ENCODE data around the gene PLA2G4A.
A peak's percentile ranks its signal among the peaks of the same experiment; 100 is the strongest.

Gene PLA2G4A

DNA sequence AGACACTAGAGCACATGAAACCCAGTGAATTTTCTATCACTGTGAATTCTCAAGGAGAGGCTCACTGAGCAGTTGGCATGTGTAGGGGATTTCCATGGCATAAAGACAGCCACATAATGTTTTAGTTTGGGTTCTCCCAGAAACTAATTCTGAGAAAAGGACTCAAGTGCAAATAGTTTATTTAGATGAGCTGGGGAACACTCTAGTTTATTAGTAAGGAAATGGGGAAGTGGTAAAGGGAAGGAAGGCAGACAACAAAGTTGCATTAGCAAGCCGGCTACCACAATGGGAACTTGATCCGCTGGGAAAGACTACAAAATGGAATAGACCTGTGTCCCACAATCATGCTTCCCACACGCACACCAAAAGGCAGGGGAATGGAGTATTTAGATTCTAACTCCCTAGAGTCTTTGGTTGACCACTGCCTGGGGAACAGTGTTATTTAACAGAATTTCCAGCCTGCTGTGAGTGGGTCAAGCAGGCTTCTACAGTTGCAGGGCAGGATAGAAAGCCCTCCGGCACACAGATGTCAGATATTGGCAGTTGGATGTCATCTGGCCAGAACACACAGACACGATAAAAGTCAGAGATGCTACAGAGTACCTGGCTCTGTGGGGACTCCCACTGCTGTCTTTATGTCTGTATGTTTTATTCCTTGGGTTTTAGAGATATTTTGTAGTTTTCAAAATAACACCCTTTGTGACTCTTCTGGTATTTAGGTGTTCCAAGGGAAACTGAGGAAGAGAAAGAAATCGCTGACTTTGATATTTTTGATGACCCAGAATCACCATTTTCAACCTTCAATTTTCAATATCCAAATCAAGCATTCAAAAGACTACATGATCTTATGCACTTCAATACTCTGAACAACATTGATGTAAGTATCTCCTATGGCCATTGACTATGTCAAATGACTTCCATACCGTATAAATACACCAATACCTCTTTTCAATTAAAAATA, 150.1 kb downstream of the PLA2G4A start:
- DNase-seq: no peak

DNA sequence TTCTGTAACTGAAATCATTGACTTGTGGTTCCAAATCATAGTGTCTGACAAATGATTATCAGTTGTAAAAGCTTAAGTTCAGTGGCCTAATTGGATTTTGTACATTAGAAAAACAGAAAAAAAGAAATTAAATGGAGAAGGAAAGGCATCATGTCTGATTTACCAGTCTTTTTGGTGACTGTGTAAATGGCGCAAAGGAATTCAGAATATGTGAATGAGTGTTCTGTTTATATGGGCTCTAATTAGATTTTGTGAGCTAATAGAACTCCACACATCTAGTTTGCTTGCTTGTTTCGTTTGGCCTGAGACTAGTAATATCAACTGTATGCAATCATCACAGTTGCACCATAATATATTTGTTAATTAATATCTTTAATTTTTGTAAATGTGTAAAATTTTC, 151.7 kb downstream of the PLA2G4A start:
- DNase-seq: no peak

DNA sequence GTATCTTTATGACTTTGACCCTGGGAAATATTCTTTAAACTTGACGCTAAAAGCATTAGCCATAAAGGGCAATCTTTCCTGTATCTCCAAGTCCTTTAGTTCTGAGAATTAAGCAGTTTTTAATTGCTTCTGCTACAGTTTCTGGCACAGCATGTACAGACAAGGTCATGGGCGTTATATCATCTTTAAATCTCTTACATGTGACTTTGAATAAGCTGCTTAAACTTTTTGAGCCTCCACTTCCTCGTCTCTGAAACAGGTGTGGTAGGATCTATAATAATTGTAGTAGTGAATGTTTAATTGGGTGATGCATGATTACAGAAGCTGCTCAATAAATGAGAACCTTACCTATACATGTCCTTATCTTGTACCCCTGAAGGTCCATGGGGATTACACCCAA, 153.4 kb downstream of the PLA2G4A start:
- DNase-seq: no peak

DNA sequence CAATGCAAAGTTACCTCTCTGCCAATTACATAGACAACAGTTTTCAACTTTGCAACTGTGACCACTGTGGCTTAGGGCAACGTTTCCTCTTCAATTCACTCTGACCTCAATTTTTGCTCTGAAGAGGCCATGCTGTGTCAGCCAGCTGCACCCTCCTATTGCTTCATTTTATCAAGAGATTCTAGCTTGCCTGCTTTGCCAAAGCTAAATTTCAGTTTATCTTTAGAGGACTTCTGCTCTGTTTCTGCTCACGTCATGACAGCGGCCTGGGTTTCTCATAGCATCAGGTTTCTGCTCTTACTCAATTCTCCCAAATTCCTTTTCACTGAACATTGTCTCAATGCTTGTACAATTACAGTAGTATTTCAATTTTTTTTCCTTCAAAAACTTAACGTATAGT, 154.6 kb downstream of the PLA2G4A start:
- DNase-seq: no peak

DNA sequence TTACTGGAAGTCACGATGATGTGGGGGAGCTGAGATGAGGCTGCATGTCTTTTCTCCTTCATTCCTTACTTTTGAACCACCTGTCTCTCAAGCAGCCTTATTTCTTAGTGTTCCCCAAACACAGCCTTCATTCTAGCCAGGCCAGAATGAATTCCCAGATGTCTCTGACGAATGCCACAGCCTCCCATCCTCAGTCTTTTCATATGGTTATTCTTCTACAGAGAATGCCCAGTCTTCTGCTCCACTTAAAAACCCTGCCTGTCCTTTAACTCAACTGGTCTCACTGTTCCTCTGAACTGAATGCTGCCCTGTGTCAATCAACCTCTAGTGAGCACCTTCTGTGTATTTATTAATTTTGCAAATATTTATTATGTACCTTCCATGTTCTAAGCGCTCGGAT, 156.2 kb downstream of the PLA2G4A start:
- no peak for DNase-seq

DNA sequence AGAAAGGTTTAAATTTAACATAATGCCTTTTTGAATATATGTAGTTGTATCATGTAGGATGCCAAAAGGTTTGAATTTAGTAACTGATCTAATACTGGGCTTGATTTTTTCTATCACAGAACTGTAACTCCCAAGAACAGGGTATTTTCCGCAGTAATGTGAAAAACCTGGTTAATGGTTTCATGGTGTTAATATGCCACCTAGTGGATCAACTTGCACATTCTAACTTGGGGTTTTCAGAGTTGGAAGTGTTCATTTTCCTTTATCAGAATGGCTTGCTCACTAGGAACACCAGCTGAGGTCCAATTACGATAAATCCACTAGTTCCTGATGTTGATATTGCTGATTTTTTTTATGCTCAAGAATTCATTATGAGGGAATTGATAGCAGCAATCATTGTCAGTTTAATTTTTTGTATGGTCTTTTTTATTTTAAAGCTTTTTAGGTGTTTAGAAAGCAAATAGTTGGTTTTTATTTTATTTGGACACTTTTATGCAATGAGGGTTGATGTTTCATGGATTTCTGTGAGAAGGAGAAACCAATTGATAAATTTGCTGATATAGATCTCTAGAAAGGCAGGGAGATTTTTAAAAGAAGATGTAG, 157.2 kb downstream of the PLA2G4A start:
- DNase-seq: peak; percentile 26 to 67

DNA sequence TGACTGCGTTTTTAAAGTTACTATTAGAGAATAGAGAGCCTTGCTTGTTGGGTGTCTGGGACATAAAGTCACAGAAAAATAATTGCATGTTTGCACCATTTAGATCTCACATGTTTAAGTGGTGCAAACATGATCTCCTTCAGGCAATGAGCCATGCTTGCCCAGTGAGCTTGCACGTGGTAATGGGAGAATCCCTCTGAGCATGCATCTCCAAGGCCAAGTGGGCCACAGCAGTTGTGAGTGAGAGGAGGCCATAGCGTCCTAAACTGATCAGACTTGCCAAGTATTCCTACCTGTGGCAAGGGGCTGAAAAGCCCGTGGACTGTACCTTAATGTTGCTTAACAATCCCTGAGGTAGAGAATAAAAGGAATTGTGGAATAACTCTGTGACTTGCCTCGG, 158.3 kb downstream of the PLA2G4A start:
- DNase-seq: no peak

DNA sequence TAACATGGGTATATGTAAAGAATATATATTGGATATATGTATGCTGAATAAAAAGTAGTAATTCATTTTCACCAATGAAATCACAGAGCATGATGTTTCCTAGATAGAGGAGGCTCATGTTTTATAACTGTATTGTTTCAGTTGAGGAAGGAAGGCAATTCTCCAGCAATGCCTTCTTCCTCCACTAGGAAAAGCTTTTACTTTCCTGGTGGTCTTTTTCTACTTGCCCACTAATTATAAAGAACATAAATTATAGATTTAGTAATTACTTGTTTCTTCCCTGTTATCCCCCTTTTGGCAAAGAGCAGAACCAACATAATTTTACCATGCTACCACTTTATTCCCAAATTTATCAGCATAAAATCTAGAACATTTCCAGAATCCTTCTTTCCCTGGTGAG, 159.0 kb downstream of the PLA2G4A start:
- DNase-seq: no peak

DNA sequence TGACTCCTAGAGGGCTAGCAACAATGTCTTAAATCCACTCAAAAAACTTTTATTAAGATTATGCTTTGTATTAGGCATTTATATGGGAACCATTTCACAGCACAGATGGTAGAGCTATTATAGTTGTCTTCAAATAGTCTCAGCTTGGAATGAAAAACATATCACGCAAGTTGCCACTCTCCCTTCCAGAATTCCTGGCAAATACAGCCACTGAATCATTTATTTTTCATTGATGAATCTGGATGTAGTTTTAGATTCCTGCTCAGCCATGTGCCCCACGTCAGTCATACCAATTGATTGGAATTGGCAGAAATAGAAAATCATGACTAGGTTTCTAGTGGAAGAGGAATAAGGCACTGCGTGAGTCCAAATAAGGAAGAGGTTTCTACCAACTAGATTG, 165.2 kb downstream of the PLA2G4A start:
- no peak for DNase-seq

DNA sequence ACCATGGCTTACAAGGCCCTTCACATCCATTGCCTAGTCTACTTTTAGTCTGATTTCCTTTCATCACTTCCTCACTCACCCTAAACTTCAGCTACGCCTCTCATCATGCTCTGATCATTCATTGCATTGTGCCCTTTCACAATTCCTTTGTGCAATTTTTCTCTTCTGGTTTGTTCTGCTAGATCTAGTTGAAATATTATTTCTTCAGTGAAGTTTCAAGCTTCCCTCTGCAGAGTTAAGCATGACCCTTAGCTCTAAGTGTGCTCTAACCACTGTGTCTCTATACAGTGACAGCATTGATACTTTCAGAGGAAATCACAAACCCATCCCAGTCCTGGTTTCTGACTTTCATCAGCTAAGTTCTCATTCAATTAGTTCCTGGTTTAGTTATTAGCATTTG, 166.1 kb downstream of the PLA2G4A start:
- no peak for DNase-seq

DNA sequence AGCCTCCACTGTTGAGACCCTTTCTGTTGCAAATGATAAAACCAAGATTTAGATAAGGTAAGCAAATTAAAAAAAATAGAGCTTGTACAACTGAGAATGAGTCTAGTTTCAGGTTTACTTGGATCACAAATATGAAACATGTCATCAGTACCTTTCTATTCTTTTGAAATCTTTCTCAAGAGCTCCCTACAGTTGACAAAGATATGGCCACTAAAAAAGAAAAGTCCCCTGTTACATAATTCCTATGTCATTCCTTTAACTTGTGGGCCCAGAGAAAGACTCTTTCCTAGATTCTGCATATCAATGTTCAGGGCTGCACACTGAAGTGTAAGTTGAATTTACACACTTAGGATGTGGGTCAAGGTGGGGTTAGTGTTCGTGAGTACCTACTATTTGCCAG, 168.1 kb downstream of the PLA2G4A start:
- DNase-seq: no peak

DNA sequence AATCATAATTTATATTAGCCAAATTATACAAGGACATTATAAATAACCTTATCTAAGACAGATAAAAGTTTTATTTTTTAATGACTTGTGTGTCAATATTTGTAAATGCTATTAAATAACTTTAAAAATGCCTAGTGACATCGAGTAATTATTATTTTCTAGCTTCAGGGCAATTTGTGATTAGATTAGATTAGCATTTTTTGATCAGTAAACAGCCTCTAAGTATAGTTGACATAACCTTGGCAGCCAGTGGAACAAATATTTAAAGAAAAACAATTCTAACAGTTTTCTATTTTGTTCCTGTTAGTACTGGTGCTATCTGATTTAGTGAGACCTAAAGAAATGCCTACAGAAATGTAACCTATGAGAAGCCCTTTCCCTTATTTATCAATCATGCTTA, 169.1 kb downstream of the PLA2G4A start:
- DNase-seq: no peak

DNA sequence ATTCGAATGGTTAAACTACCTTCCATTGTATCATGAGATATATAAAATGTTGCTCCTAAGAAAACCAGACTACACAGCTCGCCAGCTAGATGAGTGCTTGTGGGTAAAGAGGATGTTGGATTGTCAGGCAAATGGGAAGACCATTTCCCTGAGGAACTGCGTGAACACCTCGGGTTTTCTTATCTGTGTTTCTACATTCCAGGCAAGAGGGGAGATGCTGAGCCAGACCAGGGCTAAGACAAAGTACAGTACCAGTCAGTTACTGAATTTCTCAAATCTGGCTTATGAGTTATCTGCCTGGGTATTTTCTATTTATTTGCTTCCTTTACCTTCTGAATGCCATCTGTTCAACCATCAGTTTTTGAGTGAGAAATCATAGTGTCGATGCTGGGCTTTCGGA, 170.8 kb downstream of the PLA2G4A start:
- no peak for DNase-seq

DNA sequence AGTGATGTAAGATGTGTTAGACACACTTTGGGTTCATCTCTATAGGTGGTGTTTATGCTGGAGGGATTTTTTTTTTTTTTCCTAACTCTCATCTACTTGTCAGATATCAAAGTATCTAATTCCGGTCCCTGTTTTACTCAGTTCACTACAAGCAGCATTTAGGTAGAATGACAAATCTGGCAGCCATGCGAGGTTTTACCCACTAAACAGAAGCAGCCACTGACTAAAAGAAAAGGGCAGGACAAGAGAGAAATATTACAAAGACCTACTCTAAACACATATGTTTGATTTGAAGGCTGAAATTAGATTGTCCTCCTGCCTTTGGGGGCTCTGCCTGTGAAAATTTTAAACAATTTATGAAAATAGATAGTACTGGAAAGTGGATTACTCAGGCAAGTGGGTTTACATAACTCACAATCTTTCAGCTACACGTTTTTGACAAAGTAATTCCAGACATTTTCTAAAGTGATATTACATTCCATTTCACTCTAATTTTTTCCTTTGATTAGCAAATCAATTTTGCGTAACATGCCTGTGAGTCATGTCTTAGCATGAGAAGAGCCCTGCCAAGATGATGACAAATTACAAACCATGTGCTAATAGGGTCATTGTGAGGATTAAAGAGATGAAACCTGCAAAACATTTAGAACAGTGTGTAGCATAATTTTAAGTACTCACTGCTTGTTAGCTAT, 172.6 kb downstream of the PLA2G4A start:
- no peak for DNase-seq

DNA sequence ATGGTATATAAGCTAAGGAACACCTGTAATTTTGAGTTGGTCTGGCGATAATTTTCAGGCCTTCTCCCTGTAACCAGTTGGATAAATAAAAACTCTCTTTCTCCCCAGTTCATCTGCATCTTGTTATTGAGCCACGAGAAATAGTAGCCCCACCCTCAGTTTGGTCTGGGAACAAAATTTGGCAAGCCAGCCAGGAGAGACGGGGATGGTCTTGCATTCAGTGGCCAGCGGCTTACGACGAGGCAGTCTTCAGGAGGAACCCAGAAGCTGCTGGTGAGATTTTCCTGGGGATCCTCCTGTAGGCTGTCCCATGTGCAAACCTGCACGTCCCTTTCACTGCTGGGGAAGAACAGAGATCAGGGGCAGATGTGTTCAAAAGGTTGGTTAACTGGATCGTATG, 174.6 kb downstream of the PLA2G4A start:
- no peak for DNase-seq

DNA sequence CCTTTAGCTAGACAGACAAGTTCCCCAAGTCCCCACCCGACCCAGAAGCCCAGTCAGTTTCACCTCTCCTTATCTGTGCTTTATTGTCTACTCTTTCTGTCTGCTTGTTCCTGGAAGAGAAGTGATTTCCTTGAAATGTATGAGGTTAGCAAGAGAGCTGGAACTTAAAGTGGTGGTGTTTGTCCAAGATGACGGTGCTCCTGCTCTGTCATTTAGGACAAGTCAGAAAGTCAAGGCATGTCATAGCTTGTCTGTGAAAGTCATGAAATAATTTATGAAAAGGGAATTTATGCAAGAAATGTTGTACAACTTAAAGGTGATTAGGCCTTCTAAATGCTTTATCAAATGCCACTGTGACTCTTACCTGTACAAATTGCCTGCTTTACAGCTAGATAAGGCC, 178.1 kb downstream of the PLA2G4A start:
- DNase-seq: no peak

DNA sequence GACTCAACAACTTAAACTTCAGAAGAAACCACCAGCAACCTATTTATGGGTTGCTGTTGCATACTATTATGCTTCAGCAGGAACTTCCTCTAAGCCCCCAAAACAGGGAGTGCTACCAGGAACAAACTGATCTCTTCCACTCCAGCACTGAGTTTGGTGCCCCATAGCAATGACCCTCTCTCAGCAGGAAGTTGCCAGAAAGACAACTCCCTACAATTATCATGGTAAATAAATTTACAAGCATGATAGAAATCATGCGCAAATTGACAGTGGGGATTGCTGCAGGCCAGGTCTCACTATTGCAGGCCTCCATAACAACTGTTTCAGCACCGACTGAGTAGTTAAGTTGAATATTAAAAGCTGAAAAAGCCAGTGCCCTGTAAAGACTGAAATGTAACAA, 180.6 kb downstream of the PLA2G4A start:
- no peak for DNase-seq

DNA sequence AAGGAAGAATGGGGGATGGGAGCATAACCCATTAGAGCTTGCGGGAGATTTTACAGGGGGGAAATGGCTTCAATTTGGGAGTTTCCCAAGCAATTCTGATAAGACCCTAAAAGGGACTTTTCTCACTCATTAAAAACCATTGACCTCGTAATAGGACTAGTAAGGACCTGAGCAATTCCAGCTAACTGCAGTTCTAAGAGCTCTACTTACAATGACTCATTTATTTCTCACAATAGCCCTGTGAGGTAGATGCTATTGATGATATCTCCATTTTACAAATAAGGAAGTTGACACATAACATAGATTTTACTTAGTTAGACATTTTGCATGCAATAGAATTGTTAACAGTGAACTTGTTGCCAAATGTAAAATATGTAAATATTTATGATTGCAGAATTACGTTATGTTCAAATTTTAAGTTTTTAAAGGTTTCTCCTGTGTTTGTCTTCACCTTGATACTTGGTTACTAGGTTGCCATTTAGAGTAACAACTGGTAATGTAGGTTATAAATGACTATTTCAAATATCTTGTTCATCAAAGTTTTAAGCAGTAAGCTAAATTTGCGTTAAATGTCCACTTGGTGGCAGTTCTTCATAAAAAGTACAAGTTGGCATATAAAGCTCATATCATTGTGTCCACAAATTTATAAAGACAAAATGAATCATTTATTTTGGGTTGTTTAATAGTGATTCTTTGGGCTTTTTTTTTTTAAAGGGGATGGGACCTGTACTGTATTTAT, 182.0 kb downstream of the PLA2G4A start:
- DNase-seq: no peak

DNA sequence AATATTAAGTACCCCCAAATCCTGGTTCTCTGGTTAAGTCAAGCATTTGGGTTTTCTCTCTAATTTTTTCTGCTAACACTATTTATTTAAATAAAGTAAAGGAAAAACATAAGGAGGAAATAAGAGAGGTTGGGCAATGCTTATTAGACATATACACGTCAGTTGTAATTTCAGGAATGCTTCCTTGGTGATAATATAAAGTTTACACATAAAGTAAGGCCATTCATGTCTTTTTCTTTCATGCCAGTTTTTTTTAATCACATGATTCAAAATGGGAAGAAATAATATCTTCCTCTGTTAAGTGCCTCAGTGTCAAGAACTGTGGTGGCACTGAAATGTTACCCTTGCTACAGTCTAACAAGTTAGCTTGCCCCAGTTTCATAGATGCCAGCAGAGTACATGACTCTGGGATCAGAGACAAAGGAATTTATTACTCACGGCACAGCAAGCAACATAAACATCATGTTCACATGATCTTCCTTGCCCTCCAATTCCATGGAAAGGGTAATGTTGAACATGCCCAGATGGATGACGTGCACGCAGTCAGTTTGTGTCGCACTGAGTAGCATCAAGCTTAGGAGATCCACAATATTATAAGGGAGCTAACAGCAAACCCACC, 184.9 kb downstream of the PLA2G4A start:
- no peak for DNase-seq

DNA sequence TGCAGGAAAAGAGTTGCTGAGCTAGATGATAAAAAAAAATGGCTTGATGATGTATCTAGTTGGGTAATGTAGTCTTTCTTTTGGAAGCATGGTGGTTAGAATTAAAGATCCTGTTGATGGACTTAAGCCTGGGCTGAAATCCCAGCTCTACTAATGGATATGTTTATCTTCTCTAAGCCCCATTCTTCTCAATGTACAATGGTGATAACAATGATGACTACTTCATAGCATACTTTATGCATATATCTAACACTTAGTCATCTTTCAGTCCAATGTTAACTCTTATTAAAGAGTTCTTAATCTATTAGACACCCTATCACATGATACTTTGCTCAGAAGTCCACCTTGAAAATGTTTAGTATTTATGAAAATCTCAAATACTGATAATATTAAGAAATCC, 189.5 kb downstream of the PLA2G4A start:
- DNase-seq: no peak

DNA sequence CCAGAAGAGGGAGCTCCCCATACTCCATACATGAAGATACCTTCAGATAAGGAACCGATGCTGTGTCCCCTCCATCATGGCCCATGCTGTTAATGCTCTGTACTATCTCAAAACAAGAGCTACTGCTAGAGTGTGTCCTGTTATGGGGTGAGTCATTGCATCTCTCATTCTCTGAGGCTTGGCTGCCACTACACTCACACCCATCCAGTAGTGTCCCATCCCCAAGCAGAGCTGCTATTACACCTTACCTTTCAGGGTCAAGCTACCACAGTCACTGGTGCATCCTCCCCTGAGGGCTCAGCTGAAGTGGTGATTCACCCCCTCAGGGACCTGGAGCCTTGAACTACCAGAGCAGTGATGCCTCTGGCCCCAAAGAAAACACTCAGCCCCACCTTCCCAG, 198.5 kb downstream of the PLA2G4A start:
- no peak for DNase-seq

DNA sequence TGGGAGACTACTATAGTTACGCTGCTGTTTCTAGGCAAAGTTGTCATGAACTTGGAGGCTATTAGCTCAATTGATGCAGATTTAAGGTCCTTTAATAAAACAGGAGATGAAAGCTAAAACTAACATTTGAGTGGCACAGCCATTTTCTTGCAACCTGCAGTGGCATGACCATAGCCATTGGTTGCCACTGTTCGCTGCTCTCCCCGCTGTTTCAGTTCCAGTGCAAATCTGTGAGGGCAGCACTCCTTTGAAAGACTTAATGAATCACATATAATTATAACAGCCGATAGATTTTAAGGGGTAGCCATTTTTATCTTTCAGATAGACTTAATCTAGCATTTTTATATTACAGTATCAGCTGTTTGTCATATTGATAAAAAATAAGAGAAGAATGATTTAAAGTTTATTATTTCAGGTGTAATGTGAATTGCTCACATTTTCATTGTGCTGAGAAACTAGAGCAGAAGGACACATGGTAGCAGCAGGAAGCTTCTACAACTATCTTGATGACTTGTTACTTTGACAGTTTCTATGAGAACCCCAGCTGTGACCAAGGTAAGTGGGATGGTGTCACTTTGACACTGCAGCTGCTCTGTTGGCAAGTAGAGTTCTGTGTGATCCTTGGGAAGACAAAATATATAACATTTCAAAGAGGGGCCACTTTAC, 203.7 kb downstream of the PLA2G4A start:
- no peak for DNase-seq

Measured in NCI-H524 (cell line).